ENCODE results near the gene CCDC57.

Gene CCDC57

GRCh38 chr17:82105882-82106687 is 106.6 kb downstream of the CCDC57 start:
- TF ChIP-seq REST (IDR thresholded peaks at IDR 0.05; ENCODE audit: insufficient read depth in 1 of 2, low read depth in 2 of 2, low read length in 2 of 2) (no peak), POLR2AphosphoS5 (IDR thresholded peaks at IDR 0.05; ENCODE audit: low read depth, low read length) (peak; percentile 58; the same call in 1 of the 2 replicates)

GRCh38 chr17:82105417-82105881 is 107.2 kb downstream of the CCDC57 start:
- peak; percentile 29; the same call in 1 of the 2 replicates for TF ChIP-seq POLR2AphosphoS5 (IDR thresholded peaks at IDR 0.05; ENCODE audit: low read depth, low read length)
- TF ChIP-seq TAF1 (IDR thresholded peaks at IDR 0.05; ENCODE audit: borderline replicate concordance, insufficient read depth, low read length), result no peak

- no peak for TF ChIP-seq FOXP2 (optimal IDR thresholded peaks at IDR 0.05; ENCODE audit: borderline replicate concordance, extremely low read depth, extremely low read length, insufficient read depth)
- no peak for TF ChIP-seq SIN3A (IDR thresholded peaks at IDR 0.05; ENCODE audit: borderline replicate concordance, insufficient read depth, low read length)
- no peak for TF ChIP-seq TAF1 (IDR thresholded peaks at IDR 0.05; ENCODE audit: borderline replicate concordance, insufficient read depth, low read length)
- TF ChIP-seq POLR2AphosphoS5 (IDR thresholded peaks at IDR 0.05; ENCODE audit: low read depth, low read length), result no peak
- no peak for TF ChIP-seq REST (IDR thresholded peaks at IDR 0.05; ENCODE audit: insufficient read depth in 1 of 2, low read depth in 2 of 2, low read length in 2 of 2)
Measured at GRCh38 chr17:82104797-82105416, 107.7 kb downstream of the CCDC57 start.

GRCh38 chr17:82103553-82104451 is 108.8 kb downstream of the CCDC57 start:
- TF ChIP-seq POLR2AphosphoS5 (IDR thresholded peaks at IDR 0.05; ENCODE audit: low read depth, low read length) (no peak), FOXP2 (optimal IDR thresholded peaks at IDR 0.05; ENCODE audit: borderline replicate concordance, extremely low read depth, extremely low read length, insufficient read depth) (no peak), REST (IDR thresholded peaks at IDR 0.05; ENCODE audit: insufficient read depth in 1 of 2, low read depth in 2 of 2, low read length in 2 of 2) (no peak), TAF1 (IDR thresholded peaks at IDR 0.05; ENCODE audit: borderline replicate concordance, insufficient read depth, low read length) (no peak), SIN3A (IDR thresholded peaks at IDR 0.05; ENCODE audit: borderline replicate concordance, insufficient read depth, low read length) (no peak)

All from PFSK-1 (cell line).